PFSK-1 (cell line): Measurements from ENCODE around the gene WSB1.

Experiments
- FOXP2 ChIP-seq: optimal IDR thresholded peaks from 2 replicates; pipeline ENCODE3; 2011; ENCODE audit warnings: borderline replicate concordance, control low read depth, inconsistent platforms; ENCODE audit not compliant: insufficient read depth; ENCODE audit errors: extremely low read length, extremely low read depth
- POLR2AphosphoS5 ChIP-seq: IDR thresholded peaks from 2 replicates; pipeline ENCODE4 v1.6.1; 2012; ENCODE audit warnings: low read depth, mild to moderate bottlenecking, control low read depth, low read length, moderate library complexity
- SIN3A ChIP-seq: IDR thresholded peaks from 2 replicates; pipeline ENCODE4 v1.6.1; 2012; ENCODE audit warnings: mild to moderate bottlenecking, low read length, moderate library complexity, borderline replicate concordance; ENCODE audit not compliant: insufficient read depth
- TAF1 ChIP-seq: IDR thresholded peaks from 2 replicates; pipeline ENCODE4 v1.6.1; 2012; ENCODE audit warnings: low read length, control low read depth, borderline replicate concordance; ENCODE audit not compliant: insufficient read depth
- TF ChIP-seq, protein P1 (sequence below), 2 experiments: IDR thresholded peaks; 2 replicates each; pipeline versions ENCODE4 v1.6.1 to v1.8.0; 2011 to 2012; ENCODE audit warnings: low read depth in 2 of 2, low read length in 2 of 2, control low read depth in 1 of 2, inconsistent platforms in 1 of 2, mild to moderate bottlenecking in 1 of 2, moderate library complexity in 1 of 2; ENCODE audit not compliant: insufficient read depth in 1 of 2

WSB1 gene

DNA sequence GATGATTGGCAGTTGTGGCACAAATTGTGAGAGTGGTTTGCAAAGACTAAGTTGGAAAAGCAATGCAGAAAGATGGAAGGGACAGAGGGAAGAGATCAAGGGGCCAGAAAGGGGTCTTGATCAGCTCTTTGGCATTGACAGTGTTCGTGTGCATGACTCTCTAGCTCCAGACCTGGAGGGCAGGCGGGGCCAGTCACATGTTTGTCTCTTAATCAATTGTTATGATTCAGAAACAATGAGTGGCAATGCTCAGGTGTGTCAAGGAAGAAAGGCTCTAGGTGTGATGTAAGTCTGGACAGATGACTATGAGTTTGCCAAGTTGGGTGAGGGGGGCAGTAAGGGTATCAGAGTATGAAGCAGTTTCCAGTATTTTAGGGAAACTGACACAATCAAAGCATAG is 32.1 kb downstream of the WSB1 start:
- TF ChIP-seq FOXP2: no peak
- no peak for TF ChIP-seq SIN3A
- TF ChIP-seq, protein P1, sequence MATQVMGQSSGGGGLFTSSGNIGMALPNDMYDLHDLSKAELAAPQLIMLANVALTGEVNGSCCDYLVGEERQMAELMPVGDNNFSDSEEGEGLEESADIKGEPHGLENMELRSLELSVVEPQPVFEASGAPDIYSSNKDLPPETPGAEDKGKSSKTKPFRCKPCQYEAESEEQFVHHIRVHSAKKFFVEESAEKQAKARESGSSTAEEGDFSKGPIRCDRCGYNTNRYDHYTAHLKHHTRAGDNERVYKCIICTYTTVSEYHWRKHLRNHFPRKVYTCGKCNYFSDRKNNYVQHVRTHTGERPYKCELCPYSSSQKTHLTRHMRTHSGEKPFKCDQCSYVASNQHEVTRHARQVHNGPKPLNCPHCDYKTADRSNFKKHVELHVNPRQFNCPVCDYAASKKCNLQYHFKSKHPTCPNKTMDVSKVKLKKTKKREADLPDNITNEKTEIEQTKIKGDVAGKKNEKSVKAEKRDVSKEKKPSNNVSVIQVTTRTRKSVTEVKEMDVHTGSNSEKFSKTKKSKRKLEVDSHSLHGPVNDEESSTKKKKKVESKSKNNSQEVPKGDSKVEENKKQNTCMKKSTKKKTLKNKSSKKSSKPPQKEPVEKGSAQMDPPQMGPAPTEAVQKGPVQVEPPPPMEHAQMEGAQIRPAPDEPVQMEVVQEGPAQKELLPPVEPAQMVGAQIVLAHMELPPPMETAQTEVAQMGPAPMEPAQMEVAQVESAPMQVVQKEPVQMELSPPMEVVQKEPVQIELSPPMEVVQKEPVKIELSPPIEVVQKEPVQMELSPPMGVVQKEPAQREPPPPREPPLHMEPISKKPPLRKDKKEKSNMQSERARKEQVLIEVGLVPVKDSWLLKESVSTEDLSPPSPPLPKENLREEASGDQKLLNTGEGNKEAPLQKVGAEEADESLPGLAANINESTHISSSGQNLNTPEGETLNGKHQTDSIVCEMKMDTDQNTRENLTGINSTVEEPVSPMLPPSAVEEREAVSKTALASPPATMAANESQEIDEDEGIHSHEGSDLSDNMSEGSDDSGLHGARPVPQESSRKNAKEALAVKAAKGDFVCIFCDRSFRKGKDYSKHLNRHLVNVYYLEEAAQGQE (IDR thresholded peaks at IDR 0.05; ENCODE audit: insufficient read depth in 1 of 2, low read depth in 2 of 2, low read length in 2 of 2): no peak
- no peak for TF ChIP-seq TAF1
- no peak for TF ChIP-seq POLR2AphosphoS5

DNA sequence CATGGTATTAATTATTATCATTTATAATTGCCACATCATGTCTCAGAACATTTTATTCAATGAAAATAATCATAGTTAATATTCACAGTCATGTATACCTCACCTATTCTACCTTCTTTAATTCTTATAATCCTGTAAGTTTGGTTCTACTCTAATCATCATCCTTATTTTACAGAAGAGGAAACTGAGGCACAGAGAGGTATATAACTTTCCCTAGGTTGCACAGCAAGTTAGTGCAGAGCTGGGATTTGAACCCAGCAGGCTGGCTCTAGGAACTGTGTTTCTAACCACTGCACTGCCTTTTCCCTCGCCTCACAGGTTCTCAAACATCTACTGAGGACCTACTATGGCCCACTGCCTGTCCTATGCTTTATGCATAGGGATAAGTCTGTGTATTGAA is 32.7 kb downstream of the WSB1 start:
- TF ChIP-seq SIN3A: no peak

DNA sequence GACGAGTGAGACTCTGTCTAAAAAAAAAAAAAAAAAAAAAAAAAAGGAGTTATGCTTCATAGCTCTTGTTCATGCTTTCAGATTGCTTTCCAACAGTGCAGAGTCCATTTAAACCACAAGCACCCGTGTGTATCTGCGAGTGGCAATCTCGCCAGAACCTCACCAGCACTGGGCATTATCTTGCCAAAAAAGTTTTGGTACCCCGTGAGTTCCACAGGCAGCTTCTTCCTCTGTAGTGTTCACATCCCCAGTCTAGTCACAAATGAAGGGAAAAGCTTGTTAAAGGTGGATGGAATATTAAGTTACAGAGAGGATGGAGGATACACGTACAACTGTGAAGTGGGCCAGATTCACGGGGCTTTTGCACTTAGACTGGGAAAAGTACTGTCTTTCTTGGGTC is 33.5 kb downstream of the WSB1 start:
- TF ChIP-seq POLR2AphosphoS5: no peak

DNA sequence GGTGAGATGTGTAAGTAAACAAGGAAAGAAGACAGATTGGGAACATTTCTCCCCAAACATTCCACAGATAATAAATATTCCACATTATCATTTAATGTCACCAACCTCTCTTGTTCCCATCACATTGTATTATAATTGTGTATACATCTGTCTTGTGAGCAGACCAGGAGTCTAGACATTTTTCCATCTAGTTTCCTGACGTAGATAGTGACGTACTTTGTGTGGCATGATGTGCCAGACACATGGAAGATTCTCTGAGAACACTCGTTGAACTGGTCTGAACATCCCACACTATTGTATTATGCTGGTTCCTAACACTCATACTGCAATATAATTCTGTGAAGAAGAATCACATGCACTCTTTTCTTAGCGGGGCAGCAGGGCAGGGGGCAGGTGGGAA is 34.0 kb downstream of the WSB1 start:
- TF ChIP-seq, protein P1 (IDR thresholded peaks at IDR 0.05; ENCODE audit: insufficient read depth in 1 of 2, low read depth in 2 of 2, low read length in 2 of 2): no peak
- TF ChIP-seq POLR2AphosphoS5: no peak
- TF ChIP-seq FOXP2: no peak
- TF ChIP-seq TAF1: no peak
- no peak for TF ChIP-seq SIN3A

DNA sequence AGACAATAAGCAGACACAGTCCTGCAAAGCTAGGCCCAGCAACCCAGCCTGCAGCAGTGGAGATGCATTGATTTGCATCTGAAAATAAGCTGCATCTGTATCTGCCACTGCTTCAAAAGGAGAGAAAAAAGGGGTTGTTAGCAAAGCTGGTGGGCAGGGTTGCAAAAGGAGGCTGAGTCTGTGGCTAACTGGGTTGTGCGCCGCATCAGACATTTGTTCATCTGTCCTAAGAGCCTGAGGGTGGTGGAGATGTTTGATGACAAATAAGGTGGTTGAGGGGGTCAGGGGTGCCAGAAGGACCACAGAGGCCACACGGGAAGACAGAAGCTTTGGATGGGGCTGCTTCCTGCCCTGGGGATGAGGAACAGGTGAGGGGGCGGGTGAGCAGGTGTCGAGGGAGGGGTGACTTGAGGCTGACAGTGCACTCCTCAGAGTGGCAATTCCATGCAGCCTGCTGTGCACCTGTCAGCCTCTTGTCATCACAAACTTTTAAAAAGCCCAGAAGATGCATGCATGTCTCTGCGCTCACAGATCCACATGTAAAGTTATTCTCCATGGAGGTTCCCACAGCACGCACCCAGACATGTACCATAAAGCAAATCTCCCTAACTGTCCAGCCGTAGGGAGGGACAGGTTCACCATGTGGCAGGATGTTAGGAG is 35.4 kb downstream of the WSB1 start:
- TF ChIP-seq TAF1 (no peak), FOXP2 (no peak), SIN3A (no peak), POLR2AphosphoS5 (no peak)
- TF ChIP-seq, protein P1 (IDR thresholded peaks at IDR 0.05; ENCODE audit: insufficient read depth in 1 of 2, low read depth in 2 of 2, low read length in 2 of 2): no peak

DNA sequence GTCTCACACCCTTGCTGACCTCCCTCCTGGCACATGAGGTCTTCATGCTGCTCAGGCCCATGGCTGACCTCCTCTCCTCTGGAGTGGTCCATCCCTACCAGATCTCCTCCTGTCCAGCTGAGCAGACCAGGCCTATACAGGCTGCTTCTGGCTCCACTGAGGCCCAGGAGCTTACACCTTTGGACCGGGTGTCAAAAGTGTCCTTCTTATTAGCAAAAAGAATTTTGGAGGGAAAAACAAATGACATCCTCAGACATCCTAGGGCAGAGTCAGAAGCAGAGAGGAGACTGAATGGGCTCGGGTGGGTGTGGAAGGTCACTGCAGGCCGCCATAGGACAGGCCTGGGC is 38.1 kb downstream of the WSB1 start:
- TF ChIP-seq SIN3A (no peak), POLR2AphosphoS5 (no peak), FOXP2 (no peak), TAF1 (no peak)
- TF ChIP-seq, protein P1 (IDR thresholded peaks at IDR 0.05; ENCODE audit: insufficient read depth in 1 of 2, low read depth in 2 of 2, low read length in 2 of 2): no peak
